Peyer's patch (tissue), 4 donors: ENCODE measurements around the gene KIAA2012.

Experiments
- CTCF ChIP-seq, 6 experiments: fragments of 450-650 bp in 4 of 6; fragments of 200-600 bp in 2 of 6; sonication (generic) in 1 of 6; IDR thresholded peaks; one replicate each; pipeline ENCODE4 v1.5.1; 2017 to 2019; ENCODE audit warnings: antibody characterized with exemption in 6 of 6, mild to moderate bottlenecking in 3 of 6, moderate library complexity in 1 of 6
- POLR2A ChIP-seq, 2 donors: fragments of 450-650 bp; IDR thresholded peaks; one replicate each; pipeline ENCODE4 v1.5.1; 2017; ENCODE audit warnings: antibody characterized with exemption in 2 of 2, mild to moderate bottlenecking in 2 of 2, moderate library complexity in 2 of 2

GRCh38 chr2:202161151-202161835 lies 88.2 kb downstream of the KIAA2012 start:
- TF ChIP-seq CTCF (IDR thresholded peaks at IDR 0.05) (no peak), POLR2A (IDR thresholded peaks at IDR 0.05) (no peak)
